ENCODE data around the gene SAMD4A. TPM values are rescaled to one million over a fixed set of nuclear protein-coding genes. Genes with fewer than 3 reads are reported as not detected.

The SAMD4A gene
- total RNA-seq, 2 experiments from 2014 or later, result 0.06 to 1.0 TPM

DNA sequence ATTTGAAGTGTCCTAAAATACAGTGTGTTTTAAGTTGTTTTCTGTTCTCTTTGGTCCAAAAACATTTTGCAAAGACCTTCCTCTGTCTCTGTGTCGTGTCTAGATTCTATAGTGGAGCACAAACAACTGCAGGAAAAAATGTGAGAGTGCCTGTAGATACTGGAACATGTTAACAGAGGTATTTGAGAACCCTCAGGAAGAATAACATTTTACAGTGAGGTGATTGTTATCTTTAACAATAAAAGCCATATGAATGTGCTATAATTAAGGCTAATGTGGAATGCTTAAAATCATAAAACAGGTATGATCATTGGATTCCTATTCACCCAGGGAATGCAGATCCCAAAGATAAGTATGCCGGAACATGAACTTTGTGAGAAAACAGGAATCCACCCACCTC lies 98.0 kb downstream of the SAMD4A start:
- TF ChIP-seq, protein P1, sequence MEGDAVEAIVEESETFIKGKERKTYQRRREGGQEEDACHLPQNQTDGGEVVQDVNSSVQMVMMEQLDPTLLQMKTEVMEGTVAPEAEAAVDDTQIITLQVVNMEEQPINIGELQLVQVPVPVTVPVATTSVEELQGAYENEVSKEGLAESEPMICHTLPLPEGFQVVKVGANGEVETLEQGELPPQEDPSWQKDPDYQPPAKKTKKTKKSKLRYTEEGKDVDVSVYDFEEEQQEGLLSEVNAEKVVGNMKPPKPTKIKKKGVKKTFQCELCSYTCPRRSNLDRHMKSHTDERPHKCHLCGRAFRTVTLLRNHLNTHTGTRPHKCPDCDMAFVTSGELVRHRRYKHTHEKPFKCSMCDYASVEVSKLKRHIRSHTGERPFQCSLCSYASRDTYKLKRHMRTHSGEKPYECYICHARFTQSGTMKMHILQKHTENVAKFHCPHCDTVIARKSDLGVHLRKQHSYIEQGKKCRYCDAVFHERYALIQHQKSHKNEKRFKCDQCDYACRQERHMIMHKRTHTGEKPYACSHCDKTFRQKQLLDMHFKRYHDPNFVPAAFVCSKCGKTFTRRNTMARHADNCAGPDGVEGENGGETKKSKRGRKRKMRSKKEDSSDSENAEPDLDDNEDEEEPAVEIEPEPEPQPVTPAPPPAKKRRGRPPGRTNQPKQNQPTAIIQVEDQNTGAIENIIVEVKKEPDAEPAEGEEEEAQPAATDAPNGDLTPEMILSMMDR (conservative IDR thresholded peaks at IDR 0.05; ENCODE audit: low read length), result no peak
- TF ChIP-seq EZH2phosphoT487 (IDR thresholded peaks at IDR 0.05; ENCODE audit: borderline replicate concordance, low read depth, low read length), result no peak

DNA sequence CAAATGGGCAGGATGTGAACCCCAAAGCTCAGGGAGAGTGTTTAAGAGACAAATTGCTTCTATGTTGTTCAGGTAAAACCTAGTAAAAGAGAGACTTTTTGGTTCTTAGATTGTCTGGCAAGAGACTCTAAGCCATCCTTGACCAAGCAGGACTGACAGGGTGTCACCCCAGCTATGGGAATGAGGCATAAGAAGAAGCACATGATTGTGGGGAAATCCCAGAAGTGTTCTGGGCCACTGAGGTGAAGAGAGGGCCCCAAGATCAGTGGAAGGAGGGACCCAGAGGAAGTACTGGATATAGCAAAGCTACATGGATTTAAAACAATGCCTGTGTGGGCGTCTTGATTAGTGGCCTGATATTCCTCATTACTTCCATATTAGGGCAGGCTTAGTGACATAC lies 99.0 kb downstream of the SAMD4A start:
- Histone ChIP-seq H4K20me1 (ENCODE audit: insufficient read depth, low read length) (no peaks in the 10 kb centered on the region), H3K79me2 (ENCODE audit: insufficient read depth, low read depth, low read length) (no peaks in the 10 kb centered on the region), H3K9me2 (ENCODE audit: insufficient read depth, low read length) (no peaks in the 10 kb centered on the region), H3K36me3 (ENCODE audit: insufficient read depth, low read length) (no peaks in the 10 kb centered on the region), H3K4me3 (ENCODE audit: low read depth, low read length, poor library complexity, severe bottlenecking) (no peak overlapping the region), H3K4me2 (ENCODE audit: low read length) (no peak overlapping the region), H3K27ac (ENCODE audit: low read depth, low read length, poor library complexity, severe bottlenecking) (no peak overlapping the region), H3K9me3 (ENCODE audit: low read length) (no peaks in the 10 kb centered on the region), H3K4me1 (ENCODE audit: insufficient read depth, low read length, poor library complexity, severe bottlenecking) (no peaks in the 10 kb centered on the region), H2AFZ (ENCODE audit: low read length) (no peak overlapping the region)
- TF ChIP-seq EZH2phosphoT487 (IDR thresholded peaks at IDR 0.05; ENCODE audit: borderline replicate concordance, low read depth, low read length), result no peak
- TF ChIP-seq, protein P1 (conservative IDR thresholded peaks at IDR 0.05; ENCODE audit: low read length), result no peak
- no peak for DNase-seq (ENCODE audit: low spot score)
- intact Hi-C loops (cut with micrococcal nuclease; ENCODE audit: unreplicated experiment), result no loop called here
- POLR2A ChIA-PET, result no interaction called here
- BruUV-seq (replicated peaks), result no TSS peak
- CTCF ChIA-PET (ENCODE audit: unreplicated experiment), result no interaction called here

More for the DNA sequence above, 98.0 kb downstream of the SAMD4A start:
- no peaks in the 10 kb centered on the region for H4K20me1 ChIP-seq (ENCODE audit: insufficient read depth, low read length)
- no peaks in the 10 kb centered on the region for H3K9me2 ChIP-seq (ENCODE audit: insufficient read depth, low read length)
- H3K4me2 ChIP-seq (ENCODE audit: low read length), result no peak overlapping the region
- no peak overlapping the region for H3K27ac ChIP-seq (ENCODE audit: low read depth, low read length, poor library complexity, severe bottlenecking)
- H3K79me2 ChIP-seq (ENCODE audit: insufficient read depth, low read depth, low read length), result no peaks in the 10 kb centered on the region
- BruUV-seq (replicated peaks), result no TSS peak
- intact Hi-C loops (cut with micrococcal nuclease; ENCODE audit: unreplicated experiment), result no loop called here
- H3K4me3 ChIP-seq (ENCODE audit: low read depth, low read length, poor library complexity, severe bottlenecking), result no peak overlapping the region
- no peaks in the 10 kb centered on the region for H3K9me3 ChIP-seq (ENCODE audit: low read length)
- H3K4me1 ChIP-seq (ENCODE audit: insufficient read depth, low read length, poor library complexity, severe bottlenecking), result no peaks in the 10 kb centered on the region
- ChIA-PET POLR2A (no interaction called here), CTCF (ENCODE audit: unreplicated experiment) (no interaction called here)
- no peak for DNase-seq (ENCODE audit: low spot score)
- H3K36me3 ChIP-seq (ENCODE audit: insufficient read depth, low read length), result no peaks in the 10 kb centered on the region
- H2AFZ ChIP-seq (ENCODE audit: low read length), result no peak overlapping the region

DNA sequence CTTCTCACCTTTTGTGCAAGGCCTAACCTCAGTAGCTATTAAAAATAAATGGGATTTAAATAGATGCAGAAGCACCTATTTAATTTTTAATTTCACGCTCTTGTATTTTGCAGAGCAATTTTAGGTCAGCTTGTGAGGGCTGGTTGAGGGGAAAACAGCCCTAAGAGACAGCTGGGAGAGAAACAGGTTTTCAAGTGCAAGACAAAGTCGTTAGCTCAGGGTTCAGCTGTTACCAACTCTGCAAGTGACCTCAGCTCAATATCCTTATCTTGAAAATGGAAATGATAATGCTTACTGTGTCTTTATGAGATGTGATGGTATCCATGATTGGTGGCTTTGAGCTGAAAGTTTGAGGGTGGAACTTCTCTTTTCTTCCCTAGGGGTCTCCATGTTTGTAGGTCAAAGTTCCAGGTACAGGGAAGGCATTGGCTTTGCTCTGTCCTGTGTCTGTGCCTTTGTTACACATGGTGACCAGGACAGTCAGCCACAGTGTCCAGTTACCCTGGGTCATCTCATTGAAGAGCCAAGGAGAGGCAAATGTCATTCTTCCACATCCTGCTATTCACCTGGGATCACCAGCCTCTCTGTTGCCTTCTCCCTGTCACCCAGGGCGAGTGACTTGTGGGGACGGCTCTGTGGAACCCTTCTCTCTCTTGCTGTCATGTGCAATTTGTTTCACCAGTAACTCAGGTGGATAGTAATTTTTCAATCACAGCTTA lies 100.3 kb downstream of the SAMD4A start:
- Histone ChIP-seq H3K9me2 (ENCODE audit: insufficient read depth, low read length) (no peaks in the 10 kb centered on the region), H2AFZ (ENCODE audit: low read length) (no peak overlapping the region), H3K9me3 (ENCODE audit: low read length) (no peaks in the 10 kb centered on the region), H3K79me2 (ENCODE audit: insufficient read depth, low read depth, low read length) (no peaks in the 10 kb centered on the region), H3K4me3 (ENCODE audit: low read depth, low read length, poor library complexity, severe bottlenecking) (no peak overlapping the region), H3K4me1 (ENCODE audit: insufficient read depth, low read length, poor library complexity, severe bottlenecking) (no peaks in the 10 kb centered on the region), H3K4me2 (ENCODE audit: low read length) (no peak overlapping the region), H3K36me3 (ENCODE audit: insufficient read depth, low read length) (no peaks in the 10 kb centered on the region), H3K27ac (ENCODE audit: low read depth, low read length, poor library complexity, severe bottlenecking) (no peak overlapping the region), H4K20me1 (ENCODE audit: insufficient read depth, low read length) (no peaks in the 10 kb centered on the region)
- intact Hi-C loops (cut with micrococcal nuclease; ENCODE audit: unreplicated experiment), result no loop called here
- no TSS peak for BruUV-seq (replicated peaks)
- POLR2A ChIA-PET, result interaction anchor here (1.0 kb wide), 1 partner anchor 24 kb away, joined by 3 read pairs; no protein-coding TSS in a partner anchor
- TF ChIP-seq, protein P1 (conservative IDR thresholded peaks at IDR 0.05; ENCODE audit: low read length), result no peak
- TF ChIP-seq EZH2phosphoT487 (IDR thresholded peaks at IDR 0.05; ENCODE audit: borderline replicate concordance, low read depth, low read length), result no peak
- CTCF ChIA-PET (ENCODE audit: unreplicated experiment), result no interaction called here
- DNase-seq (ENCODE audit: low spot score), result no peak
